Prostate gland (tissue), 2 donors: ENCODE data around the gene CD81.

Source experiments
- POLR2A ChIP-seq: fragments of 450-650 bp; IDR thresholded peaks from one replicate; pipeline ENCODE4 v1.6.1; 2016; ENCODE audit warnings: antibody characterized with exemption, mild to moderate bottlenecking
- TF ChIP-seq, protein P1 (sequence below), 4 experiments: fragments of 200-600 bp in 2 of 4; fragments of 450-650 bp in 2 of 4; sonication (generic) in 2 of 4; IDR thresholded peaks; 1 replicate in 3 of 4; 2 replicates in 1 of 4; pipeline ENCODE4 v1.5.1; 2016 to 2019; ENCODE audit warnings: antibody characterized with exemption in 4 of 4, mild to moderate bottlenecking in 2 of 4, moderate library complexity in 2 of 4

GRCh38 chr11:2414616-2415015, 37.5 kb downstream of the CD81 start:
- no peak for TF ChIP-seq POLR2A
- TF ChIP-seq, protein P1, sequence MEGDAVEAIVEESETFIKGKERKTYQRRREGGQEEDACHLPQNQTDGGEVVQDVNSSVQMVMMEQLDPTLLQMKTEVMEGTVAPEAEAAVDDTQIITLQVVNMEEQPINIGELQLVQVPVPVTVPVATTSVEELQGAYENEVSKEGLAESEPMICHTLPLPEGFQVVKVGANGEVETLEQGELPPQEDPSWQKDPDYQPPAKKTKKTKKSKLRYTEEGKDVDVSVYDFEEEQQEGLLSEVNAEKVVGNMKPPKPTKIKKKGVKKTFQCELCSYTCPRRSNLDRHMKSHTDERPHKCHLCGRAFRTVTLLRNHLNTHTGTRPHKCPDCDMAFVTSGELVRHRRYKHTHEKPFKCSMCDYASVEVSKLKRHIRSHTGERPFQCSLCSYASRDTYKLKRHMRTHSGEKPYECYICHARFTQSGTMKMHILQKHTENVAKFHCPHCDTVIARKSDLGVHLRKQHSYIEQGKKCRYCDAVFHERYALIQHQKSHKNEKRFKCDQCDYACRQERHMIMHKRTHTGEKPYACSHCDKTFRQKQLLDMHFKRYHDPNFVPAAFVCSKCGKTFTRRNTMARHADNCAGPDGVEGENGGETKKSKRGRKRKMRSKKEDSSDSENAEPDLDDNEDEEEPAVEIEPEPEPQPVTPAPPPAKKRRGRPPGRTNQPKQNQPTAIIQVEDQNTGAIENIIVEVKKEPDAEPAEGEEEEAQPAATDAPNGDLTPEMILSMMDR (IDR thresholded peaks at IDR 0.05): no peak
